Kidney tubule cell (primary cell): ENCODE data around the gene TBL3.
A peak's percentile ranks its signal among the peaks of the same experiment; 100 is the strongest.

Experiments used
- DNase-seq: peaks from one replicate; pipeline ENCODE4 v3.0.0-alpha.2; 2018; ENCODE audit warnings: low spot score

TBL3 gene

DNA sequence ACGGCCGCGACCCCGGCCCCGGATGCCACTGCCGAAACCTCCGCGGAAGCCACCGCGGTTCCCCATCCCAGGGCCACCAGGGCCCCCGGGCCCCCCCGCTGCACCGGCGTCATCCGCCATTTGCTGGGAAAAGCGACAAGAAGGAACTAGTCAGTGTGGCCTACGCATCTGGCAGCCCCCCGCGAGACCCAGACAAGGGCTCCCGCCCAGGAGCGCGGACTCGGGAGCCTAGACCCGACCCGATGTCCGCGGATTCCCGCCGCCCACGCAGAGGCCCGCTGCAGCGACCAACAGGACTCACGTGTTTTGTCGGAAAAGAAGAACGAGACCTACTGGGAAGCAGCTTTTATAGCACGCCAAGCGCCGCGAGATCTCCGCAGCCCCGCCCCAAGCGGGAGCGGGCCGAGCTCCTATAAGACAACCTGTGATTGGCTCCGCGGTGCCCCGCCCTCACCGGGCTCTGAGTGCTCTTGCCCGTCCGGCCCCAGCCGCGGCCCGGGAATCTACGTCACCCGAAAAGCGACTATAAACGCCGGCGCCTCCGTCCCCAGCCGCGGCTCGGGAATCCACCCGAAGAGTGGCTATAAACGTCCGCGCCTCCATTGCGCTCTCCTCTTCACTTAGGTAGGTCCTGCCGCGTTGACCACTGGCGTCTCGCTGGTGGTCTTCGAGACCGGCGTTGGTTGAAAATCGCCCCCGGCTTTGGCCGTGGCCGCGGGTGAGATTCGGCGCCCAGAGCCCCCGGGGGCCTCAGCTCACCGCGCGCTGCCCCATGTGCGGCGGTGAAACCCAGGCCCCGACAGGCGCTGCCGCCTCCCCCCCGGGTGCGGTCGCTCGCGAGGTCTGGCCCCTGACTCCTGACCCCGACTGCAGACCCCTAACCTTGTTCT is 7.1 kb upstream of the TBL3 start, which contains the start of gene RPS2:
TSS of gene RPS2 (minus strand) at position 321 of the 890 bp plus-strand sequence. CDS start at position 120, 201 bp downstream.
- DNase-seq = peak; percentile 99

GRCh38 chr16:1965396-1966001 is 6.4 kb upstream of the TBL3 start:
- peak; percentile 20 for DNase-seq

DNA sequence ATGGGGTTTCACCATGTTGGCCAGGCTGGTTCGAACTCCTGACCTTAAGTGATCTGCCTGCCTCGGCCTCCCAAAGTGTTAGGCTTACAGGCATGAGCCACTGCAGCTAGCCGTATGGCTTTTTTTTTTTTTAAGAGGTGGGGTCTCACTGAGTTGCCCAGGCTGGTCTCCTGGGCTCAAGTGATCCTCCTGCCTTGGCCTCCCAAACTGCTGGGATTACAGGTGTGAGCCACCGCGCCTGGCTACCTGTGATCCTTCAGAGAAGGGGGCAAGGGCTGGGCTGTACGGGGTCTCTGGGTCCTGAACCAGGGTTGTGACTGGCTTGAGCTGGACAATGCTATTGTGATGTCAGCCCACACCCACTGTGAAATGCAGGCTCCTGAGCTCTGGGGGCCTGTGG is 5.4 kb upstream of the TBL3 start, which contains the start of gene RNF151:
TSS of gene RNF151 (plus strand) at position 397 of the 400 bp plus-strand sequence. CDS start 26 bp downstream, outside the sequence.
- no peak for DNase-seq

DNA sequence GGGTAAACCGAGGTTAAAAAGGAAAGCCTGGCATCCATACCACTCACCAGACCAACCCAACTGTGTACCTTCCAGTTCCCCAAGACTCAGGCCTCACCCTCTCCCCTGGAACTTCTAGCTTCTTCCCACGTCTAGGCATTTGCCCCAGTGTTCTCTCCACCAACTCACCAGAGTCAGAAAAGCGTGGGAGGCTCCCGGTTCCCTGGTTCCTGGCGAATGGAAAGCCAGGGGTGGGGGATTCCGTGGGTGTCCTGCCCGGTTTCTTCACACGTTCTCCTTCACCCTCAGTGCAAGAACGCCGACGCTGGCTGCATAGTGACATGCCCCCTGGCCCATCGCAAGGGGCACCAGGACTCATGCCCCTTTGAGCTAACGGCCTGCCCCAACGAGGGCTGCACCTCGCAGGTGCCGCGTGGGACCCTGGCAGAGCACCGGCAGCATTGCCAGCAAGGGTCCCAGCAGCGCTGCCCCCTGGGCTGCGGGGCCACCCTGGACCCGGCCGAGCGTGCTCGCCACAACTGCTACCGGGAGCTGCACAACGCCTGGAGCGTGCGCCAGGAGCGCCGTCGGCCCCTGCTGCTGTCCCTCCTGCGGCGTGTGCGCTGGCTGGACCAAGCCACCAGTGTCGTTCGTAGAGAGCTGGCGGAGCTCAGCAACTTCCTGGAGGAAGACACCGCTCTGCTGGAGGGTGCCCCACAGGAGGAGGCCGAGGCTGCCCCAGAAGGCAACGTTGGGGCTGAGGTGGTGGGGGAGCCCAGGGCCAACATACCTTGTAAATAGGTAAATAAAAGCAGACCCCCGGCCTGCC is 3.5 kb upstream of the TBL3 start:
- DNase-seq = no peak

DNA sequence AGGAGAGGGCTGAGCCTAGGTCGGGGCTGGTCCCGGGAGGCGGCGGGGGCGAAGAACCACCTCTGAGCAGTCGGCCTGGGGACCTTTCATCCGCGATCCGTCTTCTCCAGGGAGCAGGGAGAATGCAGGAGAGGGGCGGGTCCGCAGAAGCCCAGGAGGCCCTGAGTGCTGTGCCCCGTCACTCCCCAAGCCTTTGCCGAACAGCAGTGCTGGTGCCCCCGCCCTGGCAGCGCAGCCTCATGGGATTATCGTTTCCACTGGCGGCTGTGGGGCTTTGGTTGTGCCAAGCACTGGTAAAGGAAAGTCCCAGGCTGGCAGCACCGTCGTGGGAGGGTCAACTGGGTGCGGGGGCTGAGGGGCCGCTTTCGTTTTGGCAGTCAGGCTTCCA is 631 bp downstream of the TBL3 start:
- DNase-seq = peak; percentile 39

GRCh38 chr16:1973461-1974156 is 1.8 kb downstream of the TBL3 start:
- no peak for DNase-seq

DNA sequence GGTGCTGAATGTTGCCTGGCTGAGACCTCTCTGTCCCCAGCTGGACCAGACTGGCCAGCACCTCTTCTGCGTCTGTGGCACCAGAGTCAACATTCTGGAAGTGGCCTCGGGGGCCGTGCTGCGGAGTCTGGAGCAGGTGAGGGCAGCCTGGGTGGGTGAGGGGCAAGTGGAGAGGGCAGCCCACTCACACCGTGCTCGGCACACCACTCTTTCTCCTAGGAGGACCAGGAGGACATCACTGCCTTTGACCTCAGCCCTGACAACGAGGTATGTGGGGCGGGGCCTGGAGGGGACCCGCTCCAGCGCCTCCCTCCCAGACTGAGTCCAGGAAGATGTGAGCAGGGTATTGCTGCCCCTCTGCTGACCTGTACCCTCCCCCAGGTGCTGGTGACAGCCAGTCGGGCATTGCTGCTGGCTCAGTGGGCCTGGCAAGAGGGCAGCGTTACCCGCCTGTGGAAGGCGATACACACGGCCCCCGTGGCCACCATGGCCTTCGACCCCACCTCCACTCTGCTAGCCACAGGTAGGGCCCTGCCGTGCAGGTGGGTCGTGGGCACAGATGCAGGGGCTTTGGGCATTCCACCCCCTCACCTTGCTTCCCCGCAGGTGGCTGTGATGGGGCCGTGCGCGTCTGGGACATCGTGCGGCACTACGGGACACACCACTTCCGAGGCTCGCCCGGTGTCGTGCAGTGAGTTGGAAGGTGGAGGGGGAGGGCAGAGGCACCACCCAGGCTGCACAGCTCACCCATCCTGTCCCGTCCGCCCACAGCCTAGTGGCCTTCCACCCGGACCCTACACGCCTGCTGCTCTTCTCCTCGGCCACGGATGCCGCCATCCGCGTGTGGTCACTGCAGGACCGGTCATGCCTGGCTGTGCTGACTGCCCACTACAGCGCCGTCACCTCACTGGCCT is 2.6 kb downstream of the TBL3 start:
- no peak for DNase-seq

DNA sequence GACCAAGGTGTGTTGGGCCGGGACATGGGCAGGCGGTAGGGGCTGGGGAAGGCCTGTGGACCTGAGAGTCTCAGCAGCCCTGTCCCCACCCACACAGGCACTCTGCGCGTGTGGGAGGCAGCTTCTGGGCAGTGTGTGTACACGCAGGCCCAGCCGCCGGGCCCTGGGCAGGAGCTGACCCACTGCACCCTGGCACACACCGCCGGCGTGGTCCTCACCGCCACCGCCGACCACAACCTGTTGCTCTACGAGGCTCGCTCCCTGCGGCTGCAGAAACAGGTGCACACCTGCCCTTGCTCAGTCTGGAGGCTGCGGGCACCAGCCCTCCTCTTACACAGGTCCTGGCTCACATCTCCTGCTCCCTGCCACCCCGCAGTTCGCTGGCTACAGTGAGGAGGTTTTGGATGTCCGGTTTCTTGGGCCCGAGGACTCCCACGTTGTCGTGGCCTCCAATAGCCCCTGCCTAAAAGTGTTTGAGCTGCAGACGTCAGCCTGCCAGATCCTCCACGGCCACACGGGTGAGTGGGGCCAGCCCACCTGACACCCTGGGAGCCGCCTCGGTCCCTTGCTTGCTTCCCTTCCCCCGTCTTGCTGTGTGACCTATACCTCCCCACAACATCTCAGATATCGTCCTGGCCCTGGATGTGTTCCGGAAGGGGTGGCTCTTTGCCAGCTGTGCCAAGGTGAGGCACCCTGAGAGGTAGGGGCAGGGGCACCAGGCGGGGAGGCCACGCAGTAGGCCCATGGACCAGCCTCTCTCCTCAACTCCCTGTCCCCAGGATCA is 3.8 kb downstream of the TBL3 start:
- DNase-seq = no peak

DNA sequence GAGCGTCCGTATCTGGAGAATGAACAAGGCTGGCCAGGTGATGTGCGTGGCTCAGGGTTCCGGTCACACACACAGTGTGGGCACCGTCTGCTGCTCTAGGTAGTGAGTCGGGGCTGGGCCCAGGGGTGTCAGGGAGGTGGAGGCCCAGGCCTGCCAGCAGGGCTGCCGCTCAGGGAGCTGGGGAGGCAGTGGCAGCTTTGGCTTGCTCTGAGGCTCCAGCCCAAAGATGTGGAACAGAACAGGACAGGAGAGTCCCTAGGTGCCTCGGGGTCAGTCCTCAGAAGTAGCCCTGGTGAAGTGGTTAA is 4.3 kb downstream of the TBL3 start:
- no peak for DNase-seq

- DNase-seq = no peak
These were observed 5.4 kb downstream of the TBL3 start for GRCh38 chr16:1976951-1977874.

DNA sequence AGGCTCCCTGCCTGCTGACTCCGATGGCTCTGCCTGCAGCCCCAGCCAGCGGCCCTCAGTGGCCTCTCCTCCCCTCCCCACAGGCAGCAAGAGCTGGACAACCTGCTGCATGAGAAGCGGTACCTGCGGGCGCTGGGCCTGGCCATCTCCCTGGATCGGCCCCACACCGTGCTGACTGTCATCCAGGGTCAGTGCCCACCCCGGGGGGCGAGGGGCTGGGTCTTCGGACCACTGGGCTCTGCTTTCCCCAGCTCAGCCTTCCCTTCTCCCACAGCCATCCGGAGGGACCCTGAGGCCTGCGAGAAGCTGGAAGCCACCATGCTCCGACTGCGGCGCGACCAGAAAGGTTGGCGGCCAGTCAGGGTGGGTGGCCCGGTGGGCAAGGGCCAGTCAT is 6.0 kb downstream of the TBL3 start:
- DNase-seq = no peak

- DNase-seq = no peak
These were observed 6.7 kb downstream of the TBL3 start for GRCh38 chr16:1978476-1979120.

DNA sequence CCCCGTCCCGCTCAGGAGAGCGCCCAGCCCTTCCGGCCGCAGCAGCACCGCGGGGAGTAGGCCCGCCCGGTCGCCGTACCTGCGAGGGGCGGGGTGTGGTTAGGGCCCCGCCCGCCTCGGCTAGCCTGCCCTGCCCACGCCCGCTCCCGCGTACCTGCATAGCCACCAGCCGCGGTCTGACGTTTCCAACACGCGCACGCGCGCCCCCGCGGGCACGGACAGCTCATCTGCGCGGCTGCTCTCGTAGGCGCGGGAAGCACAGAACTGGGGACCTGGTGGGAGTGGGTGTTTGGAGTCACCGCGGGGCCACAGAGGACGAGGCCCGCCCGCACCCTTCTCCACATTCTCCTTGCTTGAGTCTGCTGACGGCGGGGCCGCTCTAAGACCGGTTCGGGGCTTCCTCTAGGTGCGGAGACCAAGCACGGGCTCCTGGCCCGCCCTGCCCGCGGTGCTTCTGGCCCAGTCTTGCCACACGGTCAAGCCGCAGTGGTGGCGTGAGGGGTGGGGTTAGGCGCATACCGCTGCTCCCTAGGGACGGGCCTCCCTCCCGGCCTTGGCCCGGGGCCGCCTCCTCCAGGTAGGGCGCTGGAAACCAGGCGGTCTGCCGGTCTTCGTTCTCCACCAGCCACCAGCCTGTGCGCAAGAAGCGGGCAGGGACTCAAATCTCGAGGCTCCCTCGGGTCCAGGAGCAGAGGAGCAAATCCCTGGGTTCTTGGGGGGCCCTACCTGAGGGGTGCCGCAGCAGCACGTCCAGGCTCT is 7.6 kb downstream of the TBL3 start:
- peak; percentile 33 for DNase-seq

- no peak for DNase-seq
These were observed 8.3 kb downstream of the TBL3 start for GRCh38 chr16:1980030-1980769.

GRCh38 chr16:1980770-1981087 is 8.9 kb downstream of the TBL3 start:
- no peak for DNase-seq

DNA sequence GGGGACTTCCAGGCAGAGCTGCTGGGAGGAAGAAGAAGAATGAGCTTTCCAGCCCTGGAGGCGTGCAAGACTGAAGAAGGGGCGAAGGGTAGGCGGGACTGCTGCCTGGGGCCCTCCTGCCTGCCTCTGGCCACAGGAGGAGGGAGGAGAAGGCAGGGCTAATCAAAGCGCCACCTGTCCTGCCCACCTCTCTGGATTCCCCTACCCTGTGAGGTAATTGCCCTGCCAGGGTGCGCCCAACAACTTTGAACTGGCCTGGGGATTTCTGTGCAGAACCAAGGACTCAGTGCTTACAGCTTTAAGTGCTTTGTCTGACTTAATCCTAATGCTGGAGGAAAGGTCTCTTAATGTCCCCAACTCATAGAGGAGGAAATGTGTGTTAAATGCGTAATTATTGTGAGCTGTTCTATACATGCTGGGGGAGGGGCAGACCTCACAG is 9.6 kb downstream of the TBL3 start, which contains the start of gene NOXO1:
TSS of gene NOXO1 (minus strand) at position 72 of the 439 bp plus-strand sequence. CDS start 290 bp downstream, outside the sequence.
- no peak for DNase-seq

- DNase-seq = peak; percentile 39
These were observed 10.2 kb downstream of the TBL3 start for GRCh38 chr16:1982013-1982433.
